Stimulated activated CD8-positive, alpha-beta memory T cell treated with anti-CD3 and anti-CD28 coated beads, Interleukin-7, amount 100 ng/mL, for 1 hour (primary cell): ENCODE results near the gene PCBP2.
A peak's percentile ranks its signal among the peaks of the same experiment; 100 is the strongest.
"Not testable (repeated sequence)": the region's sequence is repeated elsewhere in the genome, so short reads cannot be mapped to it uniquely, and the experiment has no call there.

Source experiments
- DNase-seq, 2 donors: peaks; one replicate each; pipeline ENCODE4 v3.0.0-alpha.2; 2020; ENCODE audit warnings: low read depth in 2 of 2

The PCBP2 gene

GRCh38 chr12:53441040-53441833, 10.7 kb upstream of the PCBP2 start, which contains the start of gene PRR13:
TSS of gene PRR13 (plus strand) at chr12:53441734. CDS start at chr12:53442715, 981 bp downstream.
- peak; percentile 94 to 97 for DNase-seq

GRCh38 chr12:53443955-53444354, 7.9 kb upstream of the PCBP2 start:
- no peak for DNase-seq

- DNase-seq, result not testable (repeated sequence)
These were observed 7.1 kb upstream of the PCBP2 start for GRCh38 chr12:53444593-53445325.

- no peak for DNase-seq
These were observed 966 bp upstream of the PCBP2 start for GRCh38 chr12:53450936-53451335.

- DNase-seq, result peak; percentile 61 to 67
These were observed 516 bp downstream of the PCBP2 start for GRCh38 chr12:53452159-53453077.

- DNase-seq, result no peak
These were observed 2.2 kb downstream of the PCBP2 start for GRCh38 chr12:53453953-53454640.

- no peak for DNase-seq
These were observed 2.8 kb downstream of the PCBP2 start for GRCh38 chr12:53454707-53455106.

GRCh38 chr12:53456654-53457366, 4.9 kb downstream of the PCBP2 start:
- DNase-seq, result no peak

GRCh38 chr12:53459097-53459496, 7.2 kb downstream of the PCBP2 start:
- DNase-seq, result no peak

- DNase-seq, result no peak
These were observed 9.2 kb downstream of the PCBP2 start for GRCh38 chr12:53461059-53461458.

GRCh38 chr12:53461591-53461990, 9.7 kb downstream of the PCBP2 start:
- no peak for DNase-seq

- DNase-seq, result no peak
These were observed 11.0 kb downstream of the PCBP2 start for GRCh38 chr12:53462935-53463334.

GRCh38 chr12:53463802-53464560, 12.1 kb downstream of the PCBP2 start:
- DNase-seq, result no peak

GRCh38 chr12:53464685-53465418, 12.9 kb downstream of the PCBP2 start:
- no peak for DNase-seq

- DNase-seq, result no peak
These were observed 13.8 kb downstream of the PCBP2 start for GRCh38 chr12:53465679-53466078.

GRCh38 chr12:53466640-53467039, 14.7 kb downstream of the PCBP2 start:
- no peak for DNase-seq

- DNase-seq, result no peak
These were observed 15.2 kb downstream of the PCBP2 start for GRCh38 chr12:53467082-53467481.

- no peak for DNase-seq
These were observed 16.0 kb downstream of the PCBP2 start for GRCh38 chr12:53467880-53468279.

GRCh38 chr12:53468282-53468681, 16.4 kb downstream of the PCBP2 start:
- no peak for DNase-seq
